HCT116 (cell line): ENCODE data around the gene EXOC6B. TPM values are rescaled to one million over a fixed set of nuclear protein-coding genes. Genes with fewer than 3 reads are reported as not detected.

ENCODE experiments used
- ATAC-seq: fragments of 200-7000 bp; cut with Tn5 transposase; 2 replicates; pipeline ENCODE4 v1.9.1; 2020; ENCODE audit warnings: mild to moderate bottlenecking, moderate library complexity
- BruUV-seq: library from RNA; stranded (reverse); fragments of 400-500 nt; replicated peaks from 2 replicates; lab custom pipeline; 2021; lab: Mats Ljungman, UMichigan
- CTCF ChIA-PET: fragments of 300-600 bp; sonication (Branson Sonifier 250); formaldehyde crosslinking; loops from one replicate; lab custom pipeline; 2021; ENCODE audit warnings: antibody characterized with exemption; lab: Charles Lee
- POLR2A ChIA-PET: fragments of 300-600, 350-600 bp; sonication (Branson Sonifier 250); formaldehyde crosslinking; loops from one replicate; lab custom pipeline; 2021; ENCODE audit warnings: antibody characterized with exemption; lab: Charles Lee
- RAD21 ChIA-PET, 2 experiments: fragments of 300-600 bp; sonication (Branson Sonifier 250); formaldehyde crosslinking; loops; one replicate each; lab custom pipeline; 2023; ENCODE audit warnings: low total read pairs in 2 of 2; ENCODE audit not compliant: uncharacterized antibody in 2 of 2, unreplicated experiment in 2 of 2, low non-redundant PET in 1 of 2; lab: Charles Lee
- DNase-seq: peaks from one replicate; pipeline ENCODE4 v3.0.0-alpha.2; 2010; ENCODE audit warnings: low read depth, low spot score
- H2AFZ ChIP-seq: fragments of 200-600 bp; shearing (Covaris generic), sonication (generic); 2 replicates; pipeline ENCODE4 v1.6.1; 2017; ENCODE audit warnings: low read depth, mixed run types, mixed read lengths, antibody characterized with exemption, low read length; ENCODE audit not compliant: poor library complexity, severe bottlenecking
- H3K27ac ChIP-seq: 2 replicates; pipeline ENCODE4 v1.5.1; 2012; ENCODE audit warnings: low read depth, low read length
- H3K27me3 ChIP-seq: fragments of 200-600 bp; sonication (generic); 2 replicates; pipeline ENCODE4 v1.6.1; 2016; ENCODE audit warnings: mixed run types, low read length, mixed read lengths; ENCODE audit not compliant: insufficient read depth
- H3K36me3 ChIP-seq, 2 experiments: fragments of 200-500 bp in 1 of 2; fragments of 200-600 bp in 1 of 2; sonication (Bioruptor generic) in 1 of 2; sonication (generic) in 1 of 2; 2 replicates each; pipeline versions ENCODE4 v1.5.1 to v1.6.1; 2014 to 2016; ENCODE audit warnings: low read length in 2 of 2, inconsistent platforms in 1 of 2, mixed read lengths in 1 of 2, mixed run types in 1 of 2; ENCODE audit not compliant: insufficient read depth in 2 of 2, control insufficient read depth in 1 of 2
- H3K4me1 ChIP-seq, 2 experiments: fragments of 200-600 bp in 1 of 2; sonication (generic) in 1 of 2; 2 replicates each; pipeline versions ENCODE4 v1.5.1 to v1.6.1; 2012 to 2017; ENCODE audit warnings: low read length in 2 of 2, inconsistent platforms in 1 of 2, mild to moderate bottlenecking in 1 of 2, mixed read lengths in 1 of 2, mixed run types in 1 of 2, moderate library complexity in 1 of 2; ENCODE audit not compliant: insufficient read depth in 2 of 2, control insufficient read depth in 1 of 2
- H3K4me2 ChIP-seq: fragments of 200-600 bp; sonication (generic); 2 replicates; pipeline ENCODE4 v1.6.1; 2017; ENCODE audit warnings: mixed run types, low read length, mixed read lengths
- H3K4me3 ChIP-seq, 2 experiments: fragments of 200-600 bp in 1 of 2; sonication (generic) in 1 of 2; replicated peaks in 1 of 2; 2 replicates each; pipeline ENCODE4 v1.5.1; 2011 to 2016; ENCODE audit warnings: low read length in 2 of 2, control low read depth in 1 of 2, low read depth in 1 of 2, mild to moderate bottlenecking in 1 of 2, mixed read lengths in 1 of 2, mixed run types in 1 of 2
- H3K79me2 ChIP-seq: fragments of 200-600 bp; sonication (generic); 2 replicates; pipeline ENCODE4 v1.6.1; 2017; ENCODE audit warnings: mild to moderate bottlenecking, mixed run types, low read length, moderate library complexity, mixed read lengths; ENCODE audit not compliant: insufficient read depth
- H3K9ac ChIP-seq: fragments of 200-600 bp; sonication (generic); 2 replicates; pipeline ENCODE4 v1.6.1; 2016; ENCODE audit warnings: low read length, mixed read lengths
- H3K9me2 ChIP-seq: fragments of 200-600 bp; sonication (generic), shearing (Covaris generic); 2 replicates; pipeline ENCODE4 v1.6.1; 2017; ENCODE audit warnings: mixed run types, mild to moderate bottlenecking, moderate library complexity; ENCODE audit not compliant: insufficient read depth
- H3K9me3 ChIP-seq, 2 experiments: fragments of 200-500 bp in 1 of 2; fragments of 200-600 bp in 1 of 2; sonication (Bioruptor generic) in 1 of 2; sonication (generic) in 1 of 2; 2 replicates each; pipeline ENCODE4 v1.6.1; 2014 to 2017; ENCODE audit warnings: low read length in 2 of 2, mixed read lengths in 2 of 2, inconsistent platforms in 1 of 2, low read depth in 1 of 2, mild to moderate bottlenecking in 1 of 2, mixed run types in 1 of 2, moderate library complexity in 1 of 2; ENCODE audit not compliant: control insufficient read depth in 1 of 2, insufficient read depth in 1 of 2
- H4K20me1 ChIP-seq: fragments of 200-600 bp; sonication (generic), shearing (Covaris generic); 2 replicates; pipeline ENCODE4 v1.6.1; 2017; ENCODE audit warnings: mixed run types, mild to moderate bottlenecking, moderate library complexity; ENCODE audit not compliant: insufficient read depth
- CEBPB ChIP-seq: IDR thresholded peaks from 2 replicates; pipeline ENCODE4 v1.6.1; 2012; ENCODE audit warnings: low read depth
- EGR1 ChIP-seq: IDR thresholded peaks from 2 replicates; pipeline ENCODE4 v1.6.1; 2012; ENCODE audit warnings: low read depth
- ELF1 ChIP-seq: IDR thresholded peaks from 2 replicates; pipeline ENCODE4 v1.6.1; 2012; ENCODE audit warnings: low read depth, borderline replicate concordance
- EZH2 ChIP-seq: fragments of 200-600 bp; sonication (generic); IDR thresholded peaks from 2 replicates; pipeline ENCODE4 v1.6.1; 2017; ENCODE audit warnings: antibody characterized with exemption, mixed run types
- JUND ChIP-seq: IDR thresholded peaks from 2 replicates; pipeline ENCODE4 v1.6.1; 2012
- RAD21 ChIP-seq: IDR thresholded peaks from 2 replicates; pipeline ENCODE4 v1.6.1; 2012; ENCODE audit warnings: low read depth, mild to moderate bottlenecking
- REST ChIP-seq: IDR thresholded peaks from 2 replicates; pipeline ENCODE4 v1.6.1; 2012; ENCODE audit warnings: low read depth
- SIN3A ChIP-seq: IDR thresholded peaks from 2 replicates; pipeline ENCODE4 v1.6.1; 2012; ENCODE audit warnings: low read depth
- TCF7L2 ChIP-seq: IDR thresholded peaks from 2 replicates; pipeline ENCODE4 v1.7.0; 2011; ENCODE audit warnings: borderline replicate concordance, inconsistent platforms; ENCODE audit not compliant: insufficient read depth, insufficient read length; ENCODE audit errors: extremely low read depth
- ZBTB33 ChIP-seq: IDR thresholded peaks from 2 replicates; pipeline ENCODE4 v1.6.1; 2011; ENCODE audit warnings: mild to moderate bottlenecking, low read length, moderate library complexity; ENCODE audit not compliant: insufficient replicate concordance; ENCODE audit errors: extremely low read depth
- ZFX ChIP-seq: fragments of 450-650 bp; IDR thresholded peaks from 2 replicates; pipeline ENCODE4 v1.6.1; 2017
- ZNF274 ChIP-seq: fragments of 200-500 bp; sonication (Bioruptor generic); IDR thresholded peaks from 2 replicates; pipeline ENCODE4 v1.6.1; 2014; ENCODE audit warnings: mild to moderate bottlenecking, low read depth, low read length, inconsistent platforms
- intact Hi-C: fragments of 100-400 bp; cut with micrococcal nuclease; formaldehyde crosslinking; loops from 2 replicates; pipeline ENCODE4 v1.10.0; 2022
- total RNA-seq: library from RNA; stranded (reverse); gene quantifications from one replicate; pipeline ENCODE4 v1.2.1, GENCODE V29; 2021; ENCODE audit not compliant: unreplicated experiment
- TF ChIP-seq, protein P1 (sequence below): IDR thresholded peaks from 2 replicates; pipeline ENCODE4 v1.6.1; 2012

The EXOC6B gene
- total RNA-seq, 1 experiment from 2014 or later, result 25.4 TPM

- Histone ChIP-seq H2AFZ (no peak overlapping the region), H4K20me1 (no peaks in the 10 kb centered on the region), H3K27me3 (no peaks in the 10 kb centered on the region)
- intact Hi-C loops, result no loop called here
- CTCF ChIA-PET, result interaction anchor here (0.9 kb wide), 1 partner anchor 368 kb away, joined by 3 read pairs; no protein-coding TSS in a partner anchor
- DNase-seq, result no peak
- no peak for TF ChIP-seq ZBTB33
- TF ChIP-seq TCF7L2, result no peak
- TF ChIP-seq EZH2, result no peak
- no peak for TF ChIP-seq SIN3A
- TF ChIP-seq RAD21, result no peak
- TF ChIP-seq, protein P1, sequence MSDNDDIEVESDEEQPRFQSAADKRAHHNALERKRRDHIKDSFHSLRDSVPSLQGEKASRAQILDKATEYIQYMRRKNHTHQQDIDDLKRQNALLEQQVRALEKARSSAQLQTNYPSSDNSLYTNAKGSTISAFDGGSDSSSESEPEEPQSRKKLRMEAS, result no peak
- no peak for TF ChIP-seq ZNF274
- TF ChIP-seq ZFX, result no peak
- no peak for TF ChIP-seq ELF1
- TF ChIP-seq JUND, result no peak
- no peak for TF ChIP-seq CEBPB
- no peak for TF ChIP-seq EGR1
- no peak for TF ChIP-seq REST
- TF ChIP-seq, all 23 proteins: peak for 0
- H3K79me2 ChIP-seq, result no peaks in the 10 kb centered on the region
- H3K36me3 ChIP-seq, result no peaks in the 10 kb centered on the region
- ChIA-PET RAD21 (no interaction called here), POLR2A (no interaction called here)
- no peak for ATAC-seq
- no peak overlapping the region for H3K4me3 ChIP-seq
- H3K9me3 ChIP-seq, result no peaks in the 10 kb centered on the region
- no peak overlapping the region for H3K9ac ChIP-seq
- no TSS peak for BruUV-seq
- H3K27ac ChIP-seq, result no peak overlapping the region
- H3K4me1 ChIP-seq, result 0 out of 4 replicates have a peak, but pooled peaks cover 0 to 2% of the 10 kb centered on the region in 2 experiments
- H3K9me2 ChIP-seq, result no peaks in the 10 kb centered on the region
- H3K4me2 ChIP-seq, result no peak overlapping the region
Observed at GRCh38 chr2:72211350-72211749, 614.5 kb downstream of the EXOC6B start.
